Testis (tissue), 5 donors: Measurements from ENCODE around the gene HPS1. TPM values are rescaled to one million over a fixed set of nuclear protein-coding genes. Genes with fewer than 3 reads are reported as not detected.
A peak's percentile ranks its signal among the peaks of the same experiment; 100 is the strongest.

ENCODE experiments used
- DNase-seq: peaks from one replicate; pipeline ENCODE4 v3.0.0-alpha.2; 2019
- H3K27ac ChIP-seq, 2 donors: fragments of 200-600 bp; sonication (generic); one replicate each; pipeline ENCODE4 v1.5.1; 2019
- H3K27me3 ChIP-seq: fragments of 200-600 bp; sonication (generic); one replicate; pipeline ENCODE4 v1.5.1; 2019
- H3K36me3 ChIP-seq: fragments of 200-600 bp; sonication (generic); one replicate; pipeline ENCODE4 v1.5.1; 2017; ENCODE audit warnings: low read depth; ENCODE audit errors: missing control alignments
- H3K4me1 ChIP-seq: fragments of 200-600 bp; sonication (generic); one replicate; pipeline ENCODE4 v1.5.1; 2019
- H3K4me3 ChIP-seq, 2 donors: fragments of 200-600 bp; sonication (generic); one replicate each; pipeline ENCODE4 v1.5.1; 2017 to 2019
- H3K9me3 ChIP-seq: fragments of 200-600 bp; sonication (generic); one replicate; pipeline ENCODE4 v1.5.1; 2017
- CTCF ChIP-seq, 3 experiments: fragments of 450-650 bp in 2 of 3; fragments of 200-600 bp in 1 of 3; sonication (generic) in 1 of 3; IDR thresholded peaks; one replicate each; pipeline ENCODE4 v1.5.1; 2016 to 2019; ENCODE audit warnings: antibody characterized with exemption in 3 of 3, mild to moderate bottlenecking in 2 of 3, moderate library complexity in 1 of 3
- POLR2A ChIP-seq: fragments of 450-650 bp; IDR thresholded peaks from one replicate; pipeline ENCODE4 v1.6.1; 2017; ENCODE audit warnings: antibody characterized with exemption, mild to moderate bottlenecking, moderate library complexity
- WGBS, 2 donors: methylation state at CpG; one replicate each; pipeline ENCODE4 v1.1.5; 2018; 5-methylcytosine and 5-hydroxymethylcytosine counted together
- intact Hi-C: fragments of 100-400 bp; cut with DNase I; formaldehyde crosslinking; loops from one replicate; pipeline ENCODE4 v1.15.1; 2023; ENCODE audit warnings: low total_unique reads
- long read RNA-seq, 2 donors: transcript quantifications; one replicate each; lab custom pipeline, GENCODE V29; 2026
- polyA plus RNA-seq: library from polyadenylated mRNA; stranded (reverse); fragments of 350-450 nt; fragmentation: Illumina TruSeq; extraction: RNeasy Lipid Tissue Mini Kit (QIAGEN cat#74804); gene quantifications from one replicate; pipeline ENCODE4 v1.2.3, GENCODE V29; 2014; ENCODE audit warnings: low read depth, low replicate concordance; ENCODE audit not compliant: insufficient read depth
- total RNA-seq, 2 donors: library from RNA; depleted of rRNA; stranded (reverse); fragments of >200 nt; gene quantifications; one replicate each; pipeline ENCODE4 v1.2.3, GENCODE V29; 2016

Gene HPS1
- 10 to 100 TPM; 53.6 to 73.4 TPM for total RNA-seq
- 59.4 TPM for polyA plus RNA-seq
- long read RNA-seq, donor 1, transcript HPS1-201 (20 exons, 3,703 nt), result major isoform, 5 of 10 reads
- long read RNA-seq, donor 1, partial matches to known transcripts, result 0 of 10 reads
- long read RNA-seq, donor 1, other reads (novel, unspliced or antisense), result 0 of 10 reads
- long read RNA-seq, donor 2, partial matches to known transcripts, result 0 of 7 reads
- long read RNA-seq, donor 2, other reads (novel, unspliced or antisense), result 0 of 7 reads

- Histone ChIP-seq H3K4me1 (no peaks in the 10 kb centered on the region), H3K4me3 (peak within 1 kb of the TSS; percentile 93), H3K36me3 (no peaks in the 10 kb centered on the region), H3K9me3 (no peaks in the 10 kb centered on the region), H3K27ac (peak within 1 kb of the TSS; percentile 85 to 92), H3K27me3 (no peaks in the 10 kb centered on the region)
- 2 to 24% methylated on average over 3 to 26 of the region's 47 CpGs for WGBS, 2 donors
- peak; percentile 81 for DNase-seq
- TF ChIP-seq POLR2A, result no peak
- TF ChIP-seq CTCF (IDR thresholded peaks at IDR 0.05), result no peak
- intact Hi-C loops, result no loop called here
These were observed at the start of gene HPS1 for GRCh38 chr10:98446661-98447221. Gene HPS1, minus strand, starts transcription at chr10:98446935. Its CDS starts 3,695 bp downstream, at chr10:98443240.

- no peak overlapping the region for H3K4me3 ChIP-seq
- WGBS, 2 donors, result 59 to 74% methylated on average over 1 of the region's 1 CpG
- intact Hi-C loops, result no loop called here
- H3K4me1 ChIP-seq, result no peaks in the 10 kb centered on the region
- no peak for DNase-seq
- no peak for TF ChIP-seq POLR2A
- no peak for TF ChIP-seq CTCF (IDR thresholded peaks at IDR 0.05)
- H3K27ac ChIP-seq, result no peak overlapping the region
- H3K9me3 ChIP-seq, result no peaks in the 10 kb centered on the region
- H3K36me3 ChIP-seq, result no peaks in the 10 kb centered on the region
- no peaks in the 10 kb centered on the region for H3K27me3 ChIP-seq
These were observed 46.0 kb upstream of the HPS1 start for GRCh38 chr10:98492763-98493162.

- no peak for TF ChIP-seq POLR2A
- no peak for TF ChIP-seq CTCF (IDR thresholded peaks at IDR 0.05)
- WGBS, 2 donors, result 93 to 94% methylated on average over 13 of the region's 13 CpGs
- intact Hi-C loops, result no loop called here
- H3K4me3 ChIP-seq, result no peak overlapping the region
- H3K27me3 ChIP-seq, result no peaks in the 10 kb centered on the region
- H3K36me3 ChIP-seq, result no peaks in the 10 kb centered on the region
- H3K4me1 ChIP-seq, result no peaks in the 10 kb centered on the region
- no peak for DNase-seq
- no peak overlapping the region for H3K27ac ChIP-seq
- no peaks in the 10 kb centered on the region for H3K9me3 ChIP-seq
These were observed 43.1 kb upstream of the HPS1 start for GRCh38 chr10:98489561-98490481.

- intact Hi-C loops, result no loop called here
- Histone ChIP-seq H3K36me3 (no peaks in the 10 kb centered on the region), H3K9me3 (no peaks in the 10 kb centered on the region), H3K4me3 (no peak overlapping the region), H3K27ac (no peak overlapping the region), H3K4me1 (no peaks in the 10 kb centered on the region), H3K27me3 (no peaks in the 10 kb centered on the region)
- no peak for TF ChIP-seq CTCF (IDR thresholded peaks at IDR 0.05)
- TF ChIP-seq POLR2A, result no peak
- DNase-seq, result no peak
- WGBS, 2 donors, result 73 to 88% methylated on average over 1 of the region's 1 CpG
These were observed 42.1 kb upstream of the HPS1 start for GRCh38 chr10:98488669-98489430.
